ENCODE results near the gene SAMD13. TPM values are rescaled to one million over a fixed set of nuclear protein-coding genes. Genes with fewer than 3 reads are reported as not detected.

Gene SAMD13
- total RNA-seq, 1 experiment from 2014 or later: 0.59 TPM

DNA sequence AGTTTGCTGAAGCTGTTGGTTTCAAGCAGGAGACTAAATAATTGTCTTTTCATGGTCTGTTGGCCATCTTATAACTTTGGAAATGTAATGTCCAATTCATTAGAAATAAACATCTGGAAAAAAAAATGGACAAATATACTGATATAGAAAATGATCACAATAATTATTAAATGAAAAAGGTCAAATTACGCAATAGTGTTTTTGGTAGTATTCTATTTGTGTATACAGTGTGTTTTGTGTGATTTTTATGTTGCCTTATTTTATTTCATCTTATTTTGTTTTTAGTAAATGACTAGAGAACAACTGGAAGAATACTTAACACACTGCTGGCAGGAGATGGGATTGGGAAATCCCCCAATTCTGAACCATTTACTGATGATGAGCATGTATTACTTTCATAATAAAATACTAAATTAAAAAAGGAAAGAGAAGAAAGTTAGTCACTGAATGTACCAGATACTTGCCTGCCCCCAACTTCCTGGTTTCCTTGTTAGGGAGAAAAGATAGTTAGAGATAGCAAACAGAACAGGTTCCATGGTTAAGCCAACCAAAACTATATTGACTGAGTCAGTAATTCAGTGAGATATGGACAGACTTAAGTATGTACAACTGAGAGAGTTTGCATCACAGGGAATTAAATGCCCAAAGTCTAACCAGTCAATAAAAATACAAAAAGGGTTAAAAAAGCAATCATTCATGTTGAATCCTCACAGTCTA lies 24.0 kb upstream of the SAMD13 start:
- ChIA-PET CTCF (no interaction called here), POLR2A (no interaction called here)
- no peak for TF ChIP-seq CTCF (IDR thresholded peaks at IDR 0.05; ENCODE audit: insufficient read depth in 1 of 2, low read depth in 1 of 2, low read length in 1 of 2, severe bottlenecking in 1 of 2, unreplicated experiment in 1 of 2)
- H3K4me1 Mint-ChIP-seq (ENCODE audit: low read depth, unreplicated experiment): peaks cover 15% of the 10 kb centered on the region
- intact Hi-C loops (cut with micrococcal nuclease; ENCODE audit: unreplicated experiment): loop anchor here (10.0 kb wide), 1 partner anchor 157 kb away; no protein-coding TSS in a partner anchor
- BruUV-seq (replicated peaks): no TSS peak
- H3K9me3 ChIP-seq: no peaks in the 10 kb centered on the region
- no peaks in the 10 kb centered on the region for H3K36me3 ChIP-seq (ENCODE audit: control insufficient read depth, insufficient read depth, low read length)
- H3K27me3 ChIP-seq (replicated peaks; ENCODE audit: control insufficient read depth, insufficient read depth, low read length): no peaks in the 10 kb centered on the region
- H3K27me3 Mint-ChIP-seq (ENCODE audit: insufficient read depth, unreplicated experiment): no peaks in the 10 kb centered on the region
- H3K4me1 ChIP-seq: peaks cover 28% of the 10 kb centered on the region
- H3K4me3 ChIP-seq (ENCODE audit: low read depth, low read length): no peak overlapping the region
- DNase-seq: no peak
- H3K9me3 Mint-ChIP-seq (ENCODE audit: unreplicated experiment): peaks cover 18% of the 10 kb centered on the region
- H3K36me3 Mint-ChIP-seq (ENCODE audit: insufficient read depth, unreplicated experiment): no peaks in the 10 kb centered on the region
- no peak overlapping the region for H3K4me3 Mint-ChIP-seq (ENCODE audit: unreplicated experiment)
- peak overlapping the region; percentile 51 for H3K27ac Mint-ChIP-seq (ENCODE audit: unreplicated experiment)

GRCh38 chr1:84278905-84279304 lies 22.6 kb upstream of the SAMD13 start:
- no peaks in the 10 kb centered on the region for H3K36me3 ChIP-seq (ENCODE audit: control insufficient read depth, insufficient read depth, low read length)
- Mint-ChIP-seq H3K27ac (ENCODE audit: unreplicated experiment) (no peak overlapping the region), H3K27me3 (ENCODE audit: insufficient read depth, unreplicated experiment) (no peaks in the 10 kb centered on the region), H3K4me1 (ENCODE audit: low read depth, unreplicated experiment) (peaks cover 17% of the 10 kb centered on the region), H3K9me3 (ENCODE audit: unreplicated experiment) (peaks cover 18% of the 10 kb centered on the region), H3K4me3 (ENCODE audit: unreplicated experiment) (no peak overlapping the region), H3K36me3 (ENCODE audit: insufficient read depth, unreplicated experiment) (no peaks in the 10 kb centered on the region)
- no peaks in the 10 kb centered on the region for H3K27me3 ChIP-seq (replicated peaks; ENCODE audit: control insufficient read depth, insufficient read depth, low read length)
- peak in 1 of 2 experiments; percentile 40 for DNase-seq
- ChIA-PET POLR2A (no interaction called here), CTCF (no interaction called here)
- intact Hi-C loops (cut with micrococcal nuclease; ENCODE audit: unreplicated experiment): loop anchor here (10.0 kb wide), 1 partner anchor 156 kb away; no protein-coding TSS in a partner anchor
- TF ChIP-seq CTCF (IDR thresholded peaks at IDR 0.05; ENCODE audit: insufficient read depth in 1 of 2, low read depth in 1 of 2, low read length in 1 of 2, severe bottlenecking in 1 of 2, unreplicated experiment in 1 of 2): no peak
- H3K9me3 ChIP-seq: no peaks in the 10 kb centered on the region
- H3K4me1 ChIP-seq: peaks cover 16% of the 10 kb centered on the region
- no TSS peak for BruUV-seq (replicated peaks)
- no peak overlapping the region for H3K4me3 ChIP-seq (ENCODE audit: low read depth, low read length)

- no TSS peak for BruUV-seq (replicated peaks)
- TF ChIP-seq CTCF (IDR thresholded peaks at IDR 0.05; ENCODE audit: insufficient read depth in 1 of 2, low read depth in 1 of 2, low read length in 1 of 2, severe bottlenecking in 1 of 2, unreplicated experiment in 1 of 2): no peak
- POLR2A ChIA-PET: no interaction called here
- H3K27me3 ChIP-seq (replicated peaks; ENCODE audit: control insufficient read depth, insufficient read depth, low read length): no peaks in the 10 kb centered on the region
- Mint-ChIP-seq H3K27me3 (ENCODE audit: insufficient read depth, unreplicated experiment) (no peaks in the 10 kb centered on the region), H3K4me1 (ENCODE audit: low read depth, unreplicated experiment) (peaks cover 17% of the 10 kb centered on the region), H3K27ac (ENCODE audit: unreplicated experiment) (no peak overlapping the region), H3K4me3 (ENCODE audit: unreplicated experiment) (no peak overlapping the region), H3K9me3 (ENCODE audit: unreplicated experiment) (peaks cover 35% of the 10 kb centered on the region), H3K36me3 (ENCODE audit: insufficient read depth, unreplicated experiment) (no peaks in the 10 kb centered on the region)
- H3K9me3 ChIP-seq: no peaks in the 10 kb centered on the region
- DNase-seq: no peak
- H3K4me1 ChIP-seq: peaks cover 16% of the 10 kb centered on the region
- H3K36me3 ChIP-seq (ENCODE audit: control insufficient read depth, insufficient read depth, low read length): no peaks in the 10 kb centered on the region
- no peak overlapping the region for H3K4me3 ChIP-seq (ENCODE audit: low read depth, low read length)
- CTCF ChIA-PET: no interaction called here
- intact Hi-C loops (cut with micrococcal nuclease; ENCODE audit: unreplicated experiment): no loop called here
Measured at GRCh38 chr1:84280912-84281311, 20.6 kb upstream of the SAMD13 start.
